Coronary artery (tissue), 2 donors: ENCODE measurements around the gene DYTN.

Experiments used
- DNase-seq: peaks from one replicate; pipeline ENCODE4 v3.0.0-alpha.2; 2017; ENCODE audit warnings: low spot score
- H3K27ac ChIP-seq, 2 donors: fragments of 200-600 bp; sonication (generic); one replicate each; pipeline ENCODE4 v1.5.1; 2016 to 2019
- H3K4me3 ChIP-seq: fragments of 200-600 bp; sonication (generic); 2 replicates; pipeline ENCODE4 v1.5.1; 2016; ENCODE audit warnings: mild to moderate bottlenecking, moderate library complexity
- CTCF ChIP-seq: fragments of 200-600 bp; sonication (generic); IDR thresholded peaks from one replicate; pipeline ENCODE4 v1.5.1; 2019; ENCODE audit warnings: antibody characterized with exemption

DYTN gene

DNA sequence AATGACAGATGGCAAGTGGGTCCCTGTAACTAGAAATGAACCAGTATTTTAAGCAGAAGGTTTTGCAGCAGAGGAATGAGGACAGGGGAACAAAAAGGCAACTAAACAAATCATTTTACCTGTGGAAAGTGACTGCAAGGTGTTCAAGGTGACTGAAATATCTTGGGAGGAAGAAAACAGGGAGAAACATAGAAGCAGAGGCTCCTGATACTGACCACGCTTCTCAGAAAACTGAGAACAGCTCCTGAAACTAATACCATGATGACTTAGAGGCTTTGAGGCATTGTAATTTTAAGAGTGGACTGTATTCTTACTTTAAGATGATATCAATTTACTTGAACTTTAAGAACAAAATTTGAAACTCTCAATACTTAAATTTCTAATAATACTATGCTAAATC is at the start of gene DYTN:
Gene DYTN, minus strand, starts transcription at position 101 of the 400 bp plus-strand sequence. CDS start 117 bp downstream, outside the sequence.
- Histone ChIP-seq H3K27ac (no peak within 1 kb of the TSS), H3K4me3 (no peak within 1 kb of the TSS)
- TF ChIP-seq CTCF, result no peak
- DNase-seq, result no peak

DNA sequence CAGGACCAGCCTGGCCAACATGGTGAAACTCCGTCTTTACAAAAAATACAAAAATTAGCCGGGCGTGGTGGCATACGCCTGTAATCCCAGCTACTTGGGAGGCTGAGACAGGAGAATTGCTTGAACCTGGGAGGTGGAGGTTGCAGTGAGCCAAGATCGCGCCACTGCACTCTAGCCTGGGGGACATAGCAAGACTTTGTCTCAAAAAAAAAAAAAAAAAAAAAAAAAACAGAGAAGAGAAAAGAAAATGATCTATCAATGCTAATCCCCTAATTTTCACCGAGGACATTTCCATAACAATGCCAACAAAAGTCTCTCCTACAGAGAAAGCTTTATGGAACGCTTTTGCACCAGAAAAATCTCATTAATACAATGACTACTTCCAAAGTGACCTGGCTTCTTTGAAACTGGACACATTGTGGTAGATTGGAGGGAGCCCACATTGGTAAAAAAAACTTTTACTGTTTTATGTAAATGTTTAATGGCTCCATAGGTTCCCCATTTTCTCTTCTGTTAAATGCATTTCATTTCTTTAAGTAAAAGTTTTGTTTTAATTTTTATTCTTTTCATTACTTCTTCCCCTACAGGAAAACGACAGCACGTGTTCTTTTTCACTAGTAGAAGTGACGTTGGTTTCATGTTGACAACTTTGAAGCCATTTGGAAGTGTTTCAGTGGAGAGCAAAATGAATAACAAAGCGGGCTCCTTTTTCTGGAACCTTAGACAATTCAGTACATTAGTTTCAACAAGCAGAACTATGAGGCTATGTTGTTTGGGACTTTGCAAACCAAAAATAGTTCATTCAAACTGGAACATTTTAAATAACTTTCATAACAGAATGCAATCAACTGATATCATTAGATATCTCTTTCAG is 48.1 kb upstream of the DYTN start:
- TF ChIP-seq CTCF, result no peak

DNA sequence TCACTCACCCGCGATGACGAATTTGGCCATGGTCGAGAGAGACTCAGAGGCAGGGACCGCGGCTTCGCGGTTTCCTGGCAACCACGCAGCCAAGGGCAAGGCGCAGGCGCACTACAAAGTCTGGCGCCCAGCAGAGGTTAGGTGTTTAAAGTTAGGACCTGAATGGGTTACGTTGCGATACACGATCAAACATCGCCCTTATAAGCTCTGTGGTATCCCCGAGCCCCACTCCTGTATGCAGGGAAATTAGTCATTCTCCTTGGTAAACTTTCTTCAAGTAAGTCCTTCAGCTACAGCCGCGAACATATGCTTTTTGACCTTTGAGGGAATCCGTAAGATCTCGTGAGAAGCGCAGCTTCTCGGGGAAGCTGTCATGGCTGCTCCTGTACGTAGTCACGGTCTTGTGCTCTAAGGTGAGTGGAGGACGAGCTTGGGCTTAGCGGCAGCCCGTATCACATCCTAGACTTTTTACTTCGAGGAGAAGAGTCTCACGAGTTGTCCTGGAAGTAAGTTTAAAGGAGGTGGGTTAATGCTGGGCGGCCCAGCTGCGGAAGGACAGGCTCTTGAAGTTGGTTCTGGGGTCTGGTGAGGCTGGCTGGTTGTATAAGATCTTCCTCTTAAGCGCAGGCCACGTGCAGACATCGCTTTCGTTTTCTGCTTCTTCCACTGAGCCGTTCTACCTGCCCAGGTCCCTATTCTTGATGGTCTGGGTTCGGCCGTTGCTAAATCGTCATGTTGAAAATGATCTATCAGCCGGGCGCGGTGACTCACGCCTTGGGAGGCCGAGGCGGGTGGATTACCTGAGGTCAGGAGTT is 47.3 kb upstream of the DYTN start, which contains the start of the genes FASTKD2 and MDH1B:
Gene FASTKD2, plus strand, starts transcription at position 365 of the 815 bp plus-strand sequence. CDS start 1,088 bp downstream, outside the sequence.
Gene MDH1B, minus strand, starts transcription at position 87 of the 815 bp plus-strand sequence. Its CDS starts 57 bp downstream, at position 30.
- DNase-seq, result peak; percentile 95
- Histone ChIP-seq H3K27ac (peak within 1 kb of the TSS; percentile 75 to 91), H3K4me3 (peak within 1 kb of the TSS; percentile 90)
- no peak for TF ChIP-seq CTCF

More for the DNA sequence above, 48.1 kb upstream of the DYTN start:
- Histone ChIP-seq H3K4me3 (peak overlapping the region; percentile 90), H3K27ac (peak overlapping the region; percentile 75 to 91)
- DNase-seq, result no peak

- no peak for DNase-seq
- H3K4me3 ChIP-seq, result peak overlapping the region; percentile 90
- no peak for TF ChIP-seq CTCF
- H3K27ac ChIP-seq, result peak overlapping the region; percentile 75 to 91
These were observed 46.6 kb upstream of the DYTN start for GRCh38 chr2:206764673-206765241.

GRCh38 chr2:206756816-206757215 is 38.6 kb upstream of the DYTN start:
- H3K4me3 ChIP-seq, result no peak overlapping the region
- DNase-seq, result no peak
- no peak overlapping the region for H3K27ac ChIP-seq
- no peak for TF ChIP-seq CTCF

DNA sequence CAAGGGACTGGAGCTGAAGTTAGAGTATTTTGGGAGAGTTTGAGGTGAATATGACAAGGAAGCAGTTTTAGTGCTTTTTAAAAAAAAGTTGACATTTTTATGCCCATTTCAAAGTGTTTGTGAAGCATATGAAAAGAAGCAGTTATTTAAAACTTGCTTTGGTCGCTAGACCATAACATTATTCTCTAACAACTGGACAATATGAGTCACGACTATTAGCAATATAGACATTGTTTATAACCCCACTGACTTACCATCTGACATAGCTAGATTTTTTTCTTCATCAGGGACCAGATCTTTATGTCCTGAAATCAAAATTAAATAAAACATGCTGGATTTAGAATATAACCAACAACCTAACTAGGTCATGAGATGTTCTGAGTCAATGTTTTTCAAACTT is 22.6 kb upstream of the DYTN start:
- no peak for DNase-seq
- Histone ChIP-seq H3K27ac (no peak overlapping the region), H3K4me3 (no peak overlapping the region)
- TF ChIP-seq CTCF, result no peak
